Sciatic nerve (tissue), 2 donors: Measurements from ENCODE around the gene MCTS1. TPM values are rescaled to one million over a fixed set of nuclear protein-coding genes. Genes with fewer than 3 reads are reported as not detected.
A peak's percentile ranks its signal among the peaks of the same experiment; 100 is the strongest.
"Not testable (repeated sequence)": the region's sequence is repeated elsewhere in the genome, so short reads cannot be mapped to it uniquely, and the experiment has no call there.

ENCODE experiments used
- ATAC-seq: fragments of 200-7000 bp; cut with Tn5 transposase; one replicate; pipeline ENCODE4 v1.9.1; 2020; ENCODE audit warnings: mild to moderate bottlenecking, moderate library complexity
- DNase-seq: peaks from one replicate; pipeline ENCODE4 v3.0.0-alpha.2; 2020; ENCODE audit warnings: low spot score
- intact Hi-C: fragments of 100-400 bp; cut with DNase I; formaldehyde crosslinking; loops from one replicate; pipeline ENCODE4 v1.14.2; 2022
- total RNA-seq: library from RNA; stranded (reverse); fragmentation: NEBNext Ultra II Directional; extraction: Animal tissue kit (Norgen Biotek cat#: 25700); gene quantifications from one replicate; pipeline ENCODE4 v1.2.1, GENCODE V29; 2021
- donor health status: DM: no; HTN: no; CAD: no.
- donor health status: DM: no; HTN: no; CAD: no.

The MCTS1 gene
- total RNA-seq, 1 donor from 2014 or later: 28.7 TPM

DNA sequence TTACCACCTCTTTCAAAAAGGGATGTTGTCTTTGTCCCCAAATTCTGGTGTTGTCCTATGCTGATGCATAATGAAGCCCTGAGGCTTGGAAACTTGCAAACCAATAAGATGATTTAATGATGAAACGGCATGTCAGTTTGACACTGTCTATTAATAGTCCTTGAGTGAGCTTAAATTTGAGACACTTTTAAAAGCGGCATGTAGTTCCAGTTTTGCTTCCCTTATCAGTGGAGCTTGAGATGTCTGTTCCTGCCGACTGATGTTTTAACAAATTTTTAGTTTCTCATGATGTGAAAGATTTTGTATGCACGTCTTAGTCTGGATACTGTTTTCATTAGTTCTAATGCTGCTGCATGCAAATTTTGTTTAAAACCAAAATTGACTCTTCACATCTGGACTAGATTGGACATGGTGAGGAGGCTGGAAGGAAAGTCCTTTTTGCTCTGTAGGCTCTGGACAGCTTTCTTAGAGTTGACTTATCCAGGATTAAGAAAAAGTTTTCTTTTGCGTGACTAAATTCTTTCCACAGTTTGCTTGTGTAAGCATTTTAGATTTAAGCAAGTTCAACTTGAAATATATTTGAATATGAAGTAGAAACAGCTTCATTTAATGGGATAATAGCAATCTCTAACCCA lies 14.2 kb downstream of the MCTS1 start:
- ATAC-seq (no peak), DNase-seq (no peak)
- intact Hi-C loops: no loop called here

DNA sequence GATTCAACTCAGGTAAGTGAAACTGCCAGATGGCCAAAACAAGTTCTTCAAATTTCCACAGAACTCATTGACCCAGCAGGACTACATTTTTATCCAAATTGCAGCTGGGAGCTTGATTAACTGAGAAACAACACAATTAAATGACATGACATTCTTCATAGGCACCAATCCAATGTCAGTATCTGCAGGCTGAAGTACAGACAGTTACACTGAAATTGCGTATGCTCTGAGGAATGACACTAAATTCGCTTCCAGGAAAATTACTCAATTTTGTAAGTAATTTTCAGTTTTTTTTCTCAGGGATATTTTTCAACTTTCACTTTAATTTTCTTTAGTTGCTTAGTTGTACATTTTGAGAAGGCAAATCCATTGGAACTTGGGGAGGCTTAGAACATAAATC lies 21.5 kb downstream of the MCTS1 start:
- no peak for ATAC-seq

DNA sequence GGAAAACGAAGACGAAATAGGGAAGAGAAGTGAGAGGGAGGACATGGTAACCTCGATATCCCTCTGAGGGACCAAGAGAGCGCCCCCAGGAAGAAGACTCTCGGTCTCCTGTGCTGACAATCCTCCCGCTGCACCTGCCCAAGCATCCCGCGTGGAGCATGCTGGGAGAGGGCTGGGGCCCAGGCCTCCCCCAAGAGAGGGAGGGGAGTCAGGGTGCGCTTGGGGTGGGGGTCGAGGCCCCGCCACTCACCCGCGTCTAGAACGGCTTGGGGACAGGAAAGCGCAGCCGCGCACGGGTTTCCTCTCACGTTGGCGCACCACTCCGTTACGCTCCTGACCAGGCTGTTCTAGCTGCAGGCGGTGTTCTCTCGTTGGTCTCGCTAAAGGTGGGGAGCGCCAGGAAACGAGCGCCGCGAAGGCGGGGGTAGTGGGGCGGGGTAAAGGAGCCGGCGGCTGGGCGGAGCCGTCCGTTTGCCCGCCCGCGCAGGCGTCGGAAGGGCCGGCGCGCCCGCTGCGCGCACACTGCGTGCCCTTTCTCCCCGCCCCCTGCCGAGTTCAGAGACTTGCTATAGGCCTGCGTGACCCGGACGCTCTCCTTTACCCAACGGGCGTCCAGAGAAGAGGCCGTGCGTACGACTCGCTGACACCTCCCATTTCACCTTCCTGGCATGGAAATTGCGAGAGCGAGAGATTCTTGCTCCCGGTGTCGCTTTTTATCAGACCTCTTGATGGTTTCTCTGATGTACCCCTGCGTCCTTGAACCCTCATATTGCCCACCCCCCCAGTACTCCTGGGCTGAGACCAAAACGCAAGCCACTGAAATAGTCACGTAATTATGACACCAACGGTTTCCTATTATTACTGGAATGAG lies 26.0 kb downstream of the MCTS1 start, which contains the start of gene C1GALT1C1:
C1GALT1C1 (minus strand) TSS at position 388 of the 871 bp plus-strand sequence. CDS start 2,888 bp downstream, outside the sequence.
- ATAC-seq (peak; percentile 99), DNase-seq (peak; percentile 92)
- intact Hi-C loops: no loop called here

More for the DNA sequence above, 21.5 kb downstream of the MCTS1 start:
- intact Hi-C loops: no loop called here
- no peak for DNase-seq

DNA sequence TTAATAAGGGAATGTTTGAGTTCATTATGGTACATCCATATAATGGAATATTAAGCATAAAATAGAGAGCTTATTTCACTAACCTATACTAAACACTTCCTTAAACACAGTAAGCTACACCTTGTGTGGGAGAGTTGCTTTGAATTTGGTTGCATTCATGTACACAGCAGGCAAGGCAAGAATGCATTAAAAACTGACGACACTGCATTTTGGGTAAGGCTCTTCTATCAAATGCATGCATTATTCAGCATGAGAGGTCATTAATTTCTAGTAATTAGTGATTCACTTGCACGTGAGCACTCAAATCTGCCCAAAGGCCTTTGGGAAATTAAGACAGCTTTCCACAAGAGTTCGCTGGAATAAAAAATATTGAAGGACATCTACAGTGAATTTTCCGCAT lies 34.7 kb downstream of the MCTS1 start:
- no peak for DNase-seq
- intact Hi-C loops: no loop called here

DNA sequence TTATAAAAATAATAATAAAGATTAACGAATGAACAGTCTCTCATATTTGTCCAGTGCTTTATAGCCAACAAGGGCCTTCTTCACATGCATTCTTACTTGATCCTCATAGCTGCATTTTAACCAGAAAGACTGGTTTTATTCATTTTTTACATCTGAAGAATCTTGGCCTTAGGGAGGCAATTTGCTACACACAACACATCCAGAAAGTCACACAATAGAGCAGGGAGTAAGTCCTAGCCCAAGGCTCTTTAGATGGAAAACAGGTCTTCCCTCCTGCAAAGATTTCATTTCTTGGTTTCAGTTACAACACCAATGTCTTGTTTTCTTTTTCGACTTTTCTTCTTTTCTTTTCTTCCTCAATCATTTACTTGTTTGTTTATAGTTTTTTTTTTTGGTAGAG lies 39.0 kb downstream of the MCTS1 start:
- DNase-seq: no peak
- no peak for ATAC-seq
- intact Hi-C loops: no loop called here

More for the DNA sequence above, 34.7 kb downstream of the MCTS1 start:
- no peak for ATAC-seq

DNA sequence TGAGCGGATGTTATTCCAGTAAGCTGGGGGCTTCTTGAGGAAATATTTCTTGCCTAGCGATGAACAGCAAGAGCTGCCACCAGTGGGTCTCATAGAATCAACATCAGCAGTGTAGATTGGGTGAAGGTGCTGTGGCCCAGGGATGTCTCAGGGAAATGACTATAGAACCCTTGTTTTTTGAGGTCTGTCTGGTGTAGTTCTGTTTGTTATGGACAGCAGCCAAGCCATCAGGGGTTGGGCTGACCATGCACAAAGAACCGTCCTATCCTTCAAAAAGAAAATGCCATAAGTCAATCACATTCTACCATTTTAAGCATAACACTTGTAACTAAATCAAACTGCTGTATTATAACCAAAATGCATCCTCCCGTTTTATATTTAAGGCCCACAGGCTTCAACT lies 43.2 kb downstream of the MCTS1 start:
- intact Hi-C loops: no loop called here
- ATAC-seq (no peak), DNase-seq (no peak)

DNA sequence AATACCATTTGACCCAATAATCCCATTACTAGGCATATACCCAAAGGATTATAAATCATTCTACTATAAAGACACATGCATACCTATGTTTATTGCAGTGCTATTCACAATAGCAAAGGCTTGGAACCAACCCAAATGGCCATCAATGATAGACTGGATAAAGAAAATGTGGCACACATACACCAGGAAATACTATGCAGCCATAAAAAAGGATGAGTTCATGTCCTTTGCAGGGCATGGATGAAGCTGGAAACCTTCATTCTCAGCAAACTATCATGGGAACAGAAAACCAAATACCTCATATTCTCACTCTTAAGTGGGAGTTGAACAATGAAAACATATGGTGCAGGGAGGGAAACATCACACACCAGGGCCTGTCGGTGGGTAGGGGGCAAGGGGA lies 48.4 kb downstream of the MCTS1 start:
- intact Hi-C loops, DNase-seq, ATAC-seq: not testable (repeated sequence)

DNA sequence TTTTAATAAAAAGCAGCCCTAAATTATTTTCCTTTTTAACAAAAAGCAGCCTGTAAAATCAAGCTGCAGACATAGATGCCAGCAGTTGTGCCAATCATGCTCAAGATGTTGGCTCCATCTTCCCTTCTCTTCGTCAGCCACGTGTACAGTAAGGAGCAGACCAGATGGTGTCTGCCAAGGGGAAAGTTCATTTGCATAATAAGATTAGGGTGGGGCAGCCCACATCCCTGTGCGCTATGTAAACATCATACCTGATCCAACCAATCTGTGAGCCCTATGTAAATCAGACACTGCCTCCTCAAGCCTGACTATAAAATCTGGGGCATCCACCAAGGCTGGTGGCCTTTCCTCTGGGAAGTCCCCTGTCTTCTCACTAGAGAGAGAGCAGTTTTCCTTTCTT lies 49.1 kb downstream of the MCTS1 start:
- intact Hi-C loops: no loop called here
- DNase-seq (no peak), ATAC-seq (no peak)

DNA sequence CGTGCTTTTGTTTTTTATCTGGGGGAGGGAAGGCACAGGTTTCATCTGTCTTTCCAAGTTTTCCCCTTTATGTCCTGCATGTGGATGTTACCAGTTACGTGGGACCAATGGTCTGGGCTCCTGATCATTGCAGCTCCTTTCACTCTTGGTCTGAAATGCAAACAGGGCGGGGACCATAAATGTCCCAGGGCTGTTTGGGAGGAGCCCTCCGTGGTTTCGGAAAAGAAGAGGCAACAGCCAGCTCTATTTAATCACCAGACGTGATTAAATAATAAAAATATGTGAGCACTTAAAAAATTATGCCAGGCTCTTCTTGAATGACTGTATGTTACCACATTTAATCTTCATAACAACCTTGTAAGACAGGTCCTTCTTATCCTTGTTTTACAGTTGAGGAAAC lies 56.7 kb downstream of the MCTS1 start:
- ATAC-seq (no peak), DNase-seq (no peak)
- intact Hi-C loops: no loop called here

Other genes starting within 250 kb of the MCTS1 start
- gene ATP1B4, start 242.0 kb upstream of the MCTS1 start, total RNA-seq: not detected
- gene LAMP2, start 134.8 kb upstream of the MCTS1 start, total RNA-seq: 116 TPM
- gene CUL4B, start 43.1 kb upstream of the MCTS1 start, total RNA-seq: 38.2 TPM
- gene C1GALT1C1, start 26.0 kb downstream of the MCTS1 start, total RNA-seq: 14.7 TPM